Measurements from ENCODE around the gene CTBP2. TPM values are rescaled to one million over a fixed set of nuclear protein-coding genes. Genes with fewer than 3 reads are reported as not detected.

Gene CTBP2
- total RNA-seq, 2 donors from 2014 or later: 75.3 to 109 TPM

DNA sequence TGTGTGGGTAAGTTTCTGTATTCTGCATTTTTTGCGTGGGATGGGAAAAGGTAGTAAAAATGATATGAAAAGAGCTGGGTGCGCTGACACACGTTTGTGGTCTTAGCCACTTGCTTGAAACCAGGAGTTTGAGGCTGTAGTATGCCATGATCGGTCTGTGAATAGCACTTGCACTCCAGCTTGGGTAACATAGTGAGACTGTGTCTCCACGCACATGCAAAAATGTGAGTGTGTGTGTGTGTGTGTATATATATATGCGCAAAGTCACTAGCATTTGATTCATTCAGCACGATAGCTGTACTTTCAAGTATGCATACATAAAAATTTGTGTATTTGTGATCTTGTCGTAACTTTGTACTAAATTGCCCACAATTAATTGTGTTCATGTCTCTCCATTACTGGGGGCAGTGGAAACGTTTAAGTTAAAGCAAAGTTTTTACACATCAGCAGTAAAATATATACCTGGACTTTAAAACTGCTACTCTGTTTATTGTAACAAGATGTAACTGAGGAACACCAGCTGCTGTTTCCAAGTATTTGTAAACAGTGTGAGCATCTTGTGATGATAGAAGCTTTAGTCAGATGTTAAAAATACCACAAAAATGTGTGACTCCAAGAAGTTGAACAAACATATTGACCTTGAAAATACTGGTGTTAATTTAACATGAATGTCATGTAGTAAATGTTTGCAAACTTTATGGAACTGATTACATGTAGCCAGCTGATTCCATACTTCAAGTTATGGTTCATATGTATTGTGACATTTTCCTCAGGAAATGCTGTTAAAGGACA is 216.9 kb downstream of the CTBP2 start:
- DNase-seq: no peak
- no peaks in the 10 kb centered on the region for H3K27me3 ChIP-seq (ENCODE audit: control insufficient read depth, insufficient read depth, low read length, poor library complexity, severe bottlenecking)
- WGBS, 2 experiments (ENCODE audit: insufficient coverage in 1 of 2, insufficient read length in 1 of 2): 92 to 94% methylated on average over 7 to 9 of the region's 9 CpGs
- no peak overlapping the region for H3K27ac ChIP-seq (ENCODE audit: low read depth, low read length)
- no peak overlapping the region for H3K4me3 ChIP-seq (ENCODE audit: low read length)
- no peaks in the 10 kb centered on the region for H3K4me1 ChIP-seq (ENCODE audit: control insufficient read depth, insufficient read depth, low read length)
- H3K9ac ChIP-seq (ENCODE audit: extremely low read depth, low read length, poor library complexity, severe bottlenecking): no peak overlapping the region
- Mint-ChIP-seq H3K27ac (peak overlapping the region; percentile 12), H3K4me1 (peaks cover 16% of the 10 kb centered on the region), H3K27me3 (ENCODE audit: insufficient read depth) (no peaks in the 10 kb centered on the region), H3K9me3 (no peaks in the 10 kb centered on the region), H3K36me3 (ENCODE audit: low read depth) (peaks cover 14% of the 10 kb centered on the region), H3K4me3 (no peak overlapping the region)
- H3K9me3 ChIP-seq (ENCODE audit: control insufficient read depth, low read length): no peaks in the 10 kb centered on the region
- peaks cover 35% of the 10 kb centered on the region for H3K36me3 ChIP-seq (ENCODE audit: control insufficient read depth, insufficient read depth, low read length)
- TF ChIP-seq, protein P1, sequence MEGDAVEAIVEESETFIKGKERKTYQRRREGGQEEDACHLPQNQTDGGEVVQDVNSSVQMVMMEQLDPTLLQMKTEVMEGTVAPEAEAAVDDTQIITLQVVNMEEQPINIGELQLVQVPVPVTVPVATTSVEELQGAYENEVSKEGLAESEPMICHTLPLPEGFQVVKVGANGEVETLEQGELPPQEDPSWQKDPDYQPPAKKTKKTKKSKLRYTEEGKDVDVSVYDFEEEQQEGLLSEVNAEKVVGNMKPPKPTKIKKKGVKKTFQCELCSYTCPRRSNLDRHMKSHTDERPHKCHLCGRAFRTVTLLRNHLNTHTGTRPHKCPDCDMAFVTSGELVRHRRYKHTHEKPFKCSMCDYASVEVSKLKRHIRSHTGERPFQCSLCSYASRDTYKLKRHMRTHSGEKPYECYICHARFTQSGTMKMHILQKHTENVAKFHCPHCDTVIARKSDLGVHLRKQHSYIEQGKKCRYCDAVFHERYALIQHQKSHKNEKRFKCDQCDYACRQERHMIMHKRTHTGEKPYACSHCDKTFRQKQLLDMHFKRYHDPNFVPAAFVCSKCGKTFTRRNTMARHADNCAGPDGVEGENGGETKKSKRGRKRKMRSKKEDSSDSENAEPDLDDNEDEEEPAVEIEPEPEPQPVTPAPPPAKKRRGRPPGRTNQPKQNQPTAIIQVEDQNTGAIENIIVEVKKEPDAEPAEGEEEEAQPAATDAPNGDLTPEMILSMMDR (conservative IDR thresholded peaks at IDR 0.05): no peak

DNA sequence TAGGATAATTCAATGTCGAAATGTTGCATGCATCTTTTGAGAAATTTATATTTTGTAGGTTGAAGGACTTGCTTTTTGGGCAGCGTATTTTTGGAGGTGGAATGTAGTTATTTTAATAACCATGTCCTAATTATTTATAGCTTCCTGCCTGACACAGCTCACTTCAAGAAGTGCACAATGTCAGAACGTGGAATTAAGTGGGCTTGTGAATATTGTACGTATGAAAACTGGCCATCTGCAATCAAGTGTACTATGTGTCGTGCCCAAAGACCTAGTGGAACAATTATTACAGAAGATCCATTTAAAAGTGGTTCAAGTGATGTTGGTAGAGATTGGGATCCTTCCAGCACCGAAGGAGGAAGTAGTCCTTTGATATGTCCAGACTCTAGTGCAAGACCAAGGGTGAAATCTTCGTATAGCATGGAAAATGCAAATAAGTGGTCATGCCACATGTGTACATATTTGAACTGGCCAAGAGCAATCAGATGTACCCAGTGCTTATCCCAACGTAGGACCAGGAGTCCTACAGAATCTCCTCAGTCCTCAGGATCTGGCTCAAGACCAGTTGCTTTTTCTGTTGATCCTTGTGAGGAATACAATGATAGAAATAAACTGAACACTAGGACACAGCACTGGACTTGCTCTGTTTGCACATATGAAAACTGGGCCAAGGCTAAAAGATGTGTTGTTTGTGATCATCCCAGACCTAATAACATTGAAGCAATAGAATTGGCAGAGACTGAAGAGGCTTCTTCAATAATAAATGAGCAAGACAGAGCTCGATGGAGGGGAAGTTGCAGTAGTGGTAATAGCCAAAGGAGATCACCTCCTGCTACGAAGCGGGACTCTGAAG is 217.8 kb downstream of the CTBP2 start:
- Histone ChIP-seq H3K9ac (ENCODE audit: extremely low read depth, low read length, poor library complexity, severe bottlenecking) (no peak overlapping the region), H3K4me3 (ENCODE audit: low read length) (no peak overlapping the region), H3K4me1 (ENCODE audit: control insufficient read depth, insufficient read depth, low read length) (no peaks in the 10 kb centered on the region), H3K9me3 (ENCODE audit: control insufficient read depth, low read length) (no peaks in the 10 kb centered on the region), H3K36me3 (ENCODE audit: control insufficient read depth, insufficient read depth, low read length) (peaks cover 27% of the 10 kb centered on the region), H3K27me3 (ENCODE audit: control insufficient read depth, insufficient read depth, low read length, poor library complexity, severe bottlenecking) (no peaks in the 10 kb centered on the region), H3K27ac (ENCODE audit: low read depth, low read length) (no peak overlapping the region)
- Mint-ChIP-seq H3K27me3 (ENCODE audit: insufficient read depth) (no peaks in the 10 kb centered on the region), H3K4me3 (no peak overlapping the region), H3K4me1 (peaks cover 16% of the 10 kb centered on the region), H3K9me3 (no peaks in the 10 kb centered on the region), H3K27ac (peak overlapping the region; percentile 12), H3K36me3 (ENCODE audit: low read depth) (peaks cover 14% of the 10 kb centered on the region)
- TF ChIP-seq, protein P1 (conservative IDR thresholded peaks at IDR 0.05): no peak
- WGBS, 2 experiments (ENCODE audit: insufficient coverage in 1 of 2, insufficient read length in 1 of 2): 91 to 96% methylated on average over 10 to 11 of the region's 11 CpGs
- no peak for DNase-seq

DNA sequence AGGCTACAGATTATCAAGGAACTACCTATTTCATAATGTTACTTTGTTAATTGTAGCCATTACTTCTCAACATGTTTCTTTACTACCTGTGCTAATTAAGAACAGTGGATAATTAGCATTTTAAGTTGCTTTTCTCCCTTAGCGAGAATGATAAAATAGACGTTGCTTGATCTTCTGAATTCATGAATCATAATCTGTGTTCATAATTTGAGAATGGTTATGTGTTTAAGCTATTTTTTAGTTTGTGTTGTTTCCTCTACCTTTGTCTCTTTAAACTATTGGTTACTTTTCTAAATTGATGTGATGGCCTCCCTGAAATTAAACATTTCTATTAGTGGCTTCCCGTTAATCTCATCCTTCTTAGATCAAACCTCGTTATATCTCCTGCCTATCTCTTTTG is 218.5 kb downstream of the CTBP2 start, which contains the start of gene ZRANB1:
TSS of gene ZRANB1 (plus strand) at position 301 of the 400 bp plus-strand sequence. CDS start 371 bp downstream, outside the sequence.
- Histone ChIP-seq H3K27me3 (ENCODE audit: control insufficient read depth, insufficient read depth, low read length, poor library complexity, severe bottlenecking) (no peaks in the 10 kb centered on the region), H3K9me3 (ENCODE audit: control insufficient read depth, low read length) (no peaks in the 10 kb centered on the region), H3K27ac (ENCODE audit: low read depth, low read length) (no peak within 1 kb of the TSS), H3K4me3 (ENCODE audit: low read length) (no peak within 1 kb of the TSS), H3K36me3 (ENCODE audit: control insufficient read depth, insufficient read depth, low read length) (peaks cover 27% of the 10 kb centered on the region), H3K9ac (ENCODE audit: extremely low read depth, low read length, poor library complexity, severe bottlenecking) (no peak within 1 kb of the TSS), H3K4me1 (ENCODE audit: control insufficient read depth, insufficient read depth, low read length) (no peaks in the 10 kb centered on the region)
- Mint-ChIP-seq H3K4me1 (peaks cover 13% of the 10 kb centered on the region), H3K27ac (peak within 1 kb of the TSS; percentile 73), H3K27me3 (ENCODE audit: insufficient read depth) (no peaks in the 10 kb centered on the region), H3K36me3 (ENCODE audit: low read depth) (peaks cover 14% of the 10 kb centered on the region), H3K4me3 (no peak within 1 kb of the TSS), H3K9me3 (no peaks in the 10 kb centered on the region)
- no peak for DNase-seq
- TF ChIP-seq, protein P1 (conservative IDR thresholded peaks at IDR 0.05): no peak
- 97 to 100% methylated on average over 1 to 4 of the region's 4 CpGs for WGBS, 2 experiments (ENCODE audit: insufficient coverage in 1 of 2, insufficient read length in 1 of 2)

Measured in endodermal cell (in vitro differentiated cells).